DND-41 (cell line): ENCODE results near the gene CYP11A1.
A peak's percentile ranks its signal among the peaks of the same experiment; 100 is the strongest.

Source experiments
- ATAC-seq: fragments of 200-7000 bp; cut with Tn5 transposase; 3 replicates; pipeline ENCODE4 v1.9.1; 2021; ENCODE audit warnings: low read depth; ENCODE audit not compliant: insufficient read depth
- DNase-seq: peaks from one replicate; pipeline ENCODE4 v3.0.0-alpha.2; 2020
- H2AFZ ChIP-seq: 2 replicates; pipeline ENCODE4 v1.6.0; 2012; ENCODE audit warnings: low read depth, low read length
- H3K27ac ChIP-seq: 2 replicates; pipeline ENCODE4 v1.5.1; 2012; ENCODE audit warnings: low read length, inconsistent platforms
- H3K27me3 ChIP-seq: fragments of 200-600 bp; sonication (generic); 2 replicates; pipeline ENCODE4 v1.6.0; 2012; ENCODE audit warnings: low read length, mild to moderate bottlenecking, inconsistent platforms; ENCODE audit not compliant: insufficient read depth, poor library complexity
- H3K36me3 ChIP-seq: 2 replicates; pipeline ENCODE4 v1.5.1; 2012; ENCODE audit warnings: low read length, inconsistent platforms; ENCODE audit not compliant: insufficient read depth
- H3K4me1 ChIP-seq: 2 replicates; pipeline ENCODE4 v1.5.1; 2012; ENCODE audit warnings: mild to moderate bottlenecking, low read length; ENCODE audit not compliant: insufficient read depth
- H3K4me2 ChIP-seq: 2 replicates; pipeline ENCODE4 v1.6.0; 2012; ENCODE audit warnings: mild to moderate bottlenecking, moderate library complexity, low read length, inconsistent platforms; ENCODE audit not compliant: insufficient read depth
- H3K4me3 ChIP-seq, 2 experiments: fragments of 200-600 bp in 1 of 2; shearing (Covaris generic) in 1 of 2; 2 replicates each; pipeline ENCODE4 v1.5.1; 2012 to 2016; ENCODE audit warnings: inconsistent platforms in 2 of 2, low read length in 2 of 2, mild to moderate bottlenecking in 2 of 2, low read depth in 1 of 2, moderate library complexity in 1 of 2
- H3K79me2 ChIP-seq: 2 replicates; pipeline ENCODE4 v1.6.0; 2012; ENCODE audit warnings: low read length, inconsistent platforms; ENCODE audit not compliant: insufficient read depth
- H3K9ac ChIP-seq: 2 replicates; pipeline ENCODE4 v1.6.0; 2012; ENCODE audit warnings: low read depth, mild to moderate bottlenecking, inconsistent platforms, low read length, moderate library complexity
- H3K9me3 ChIP-seq: 2 replicates; pipeline ENCODE4 v1.5.1; 2012; ENCODE audit warnings: low read length, moderate library complexity, mild to moderate bottlenecking, inconsistent platforms; ENCODE audit not compliant: insufficient read depth, severe bottlenecking
- H4K20me1 ChIP-seq: 2 replicates; pipeline ENCODE4 v1.6.0; 2012; ENCODE audit warnings: low read length; ENCODE audit not compliant: insufficient read depth
- EZH2 ChIP-seq: IDR thresholded peaks from 3 replicates; pipeline ENCODE4 v1.6.1; 2012; ENCODE audit warnings: borderline replicate concordance, low read depth, mild to moderate bottlenecking, moderate library complexity, low read length, inconsistent platforms; ENCODE audit not compliant: severe bottlenecking
- TF ChIP-seq, protein P1 (sequence below): IDR thresholded peaks from 2 replicates; pipeline ENCODE4 v1.5.1; 2012; ENCODE audit warnings: borderline replicate concordance, low read length, moderate library complexity, mild to moderate bottlenecking; ENCODE audit not compliant: poor library complexity, severe bottlenecking; ENCODE audit errors: extremely low read depth

Gene CYP11A1

DNA sequence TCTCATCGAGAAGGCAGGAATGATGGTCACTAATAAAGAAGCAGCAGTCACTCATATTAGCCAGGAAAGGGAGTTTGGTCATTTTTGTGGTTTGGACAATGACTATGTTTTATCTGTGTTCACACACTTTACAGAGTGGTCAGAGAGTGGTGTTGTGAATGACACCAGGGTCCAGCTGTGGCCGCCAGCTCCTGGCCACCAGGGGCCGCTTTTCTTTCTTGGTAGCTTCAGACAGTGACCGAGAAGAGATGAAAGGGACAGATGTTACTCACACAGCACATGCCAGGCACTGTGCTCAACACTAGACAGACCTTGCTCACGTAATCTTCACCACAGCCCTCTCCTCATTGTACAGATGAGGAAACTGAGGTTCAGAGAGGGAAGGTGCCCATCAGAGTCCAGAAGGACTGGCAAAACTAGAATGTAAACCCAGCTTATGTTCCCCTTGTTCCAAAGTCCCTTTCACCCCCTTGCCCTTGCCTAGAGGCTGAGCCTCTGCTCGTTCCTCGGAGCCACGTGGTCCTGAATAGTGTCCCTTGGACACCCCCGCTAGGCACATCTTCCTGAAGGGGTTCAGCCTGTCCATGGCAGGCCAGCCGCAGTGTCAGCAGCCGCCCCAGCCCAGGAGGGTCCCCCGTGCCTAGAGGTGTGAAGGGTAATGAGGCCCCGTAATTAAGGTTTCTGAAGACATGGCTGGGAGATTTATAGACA, 55.6 kb downstream of the CYP11A1 start:
- Histone ChIP-seq H3K36me3 (no peaks in the 10 kb centered on the region), H2AFZ (no peak overlapping the region), H3K4me1 (no peaks in the 10 kb centered on the region), H3K27ac (no peak overlapping the region), H3K27me3 (no peaks in the 10 kb centered on the region), H3K79me2 (no peaks in the 10 kb centered on the region), H3K4me3 (no peak overlapping the region), H3K9me3 (no peaks in the 10 kb centered on the region), H3K9ac (no peak overlapping the region), H4K20me1 (peaks cover 3% of the 10 kb centered on the region; the same call in 1 of the 2 replicates), H3K4me2 (no peak overlapping the region)
- no peak for ATAC-seq
- no peak for DNase-seq
- TF ChIP-seq, protein P1, sequence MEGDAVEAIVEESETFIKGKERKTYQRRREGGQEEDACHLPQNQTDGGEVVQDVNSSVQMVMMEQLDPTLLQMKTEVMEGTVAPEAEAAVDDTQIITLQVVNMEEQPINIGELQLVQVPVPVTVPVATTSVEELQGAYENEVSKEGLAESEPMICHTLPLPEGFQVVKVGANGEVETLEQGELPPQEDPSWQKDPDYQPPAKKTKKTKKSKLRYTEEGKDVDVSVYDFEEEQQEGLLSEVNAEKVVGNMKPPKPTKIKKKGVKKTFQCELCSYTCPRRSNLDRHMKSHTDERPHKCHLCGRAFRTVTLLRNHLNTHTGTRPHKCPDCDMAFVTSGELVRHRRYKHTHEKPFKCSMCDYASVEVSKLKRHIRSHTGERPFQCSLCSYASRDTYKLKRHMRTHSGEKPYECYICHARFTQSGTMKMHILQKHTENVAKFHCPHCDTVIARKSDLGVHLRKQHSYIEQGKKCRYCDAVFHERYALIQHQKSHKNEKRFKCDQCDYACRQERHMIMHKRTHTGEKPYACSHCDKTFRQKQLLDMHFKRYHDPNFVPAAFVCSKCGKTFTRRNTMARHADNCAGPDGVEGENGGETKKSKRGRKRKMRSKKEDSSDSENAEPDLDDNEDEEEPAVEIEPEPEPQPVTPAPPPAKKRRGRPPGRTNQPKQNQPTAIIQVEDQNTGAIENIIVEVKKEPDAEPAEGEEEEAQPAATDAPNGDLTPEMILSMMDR, result peak; percentile 3
- no peak for TF ChIP-seq EZH2

DNA sequence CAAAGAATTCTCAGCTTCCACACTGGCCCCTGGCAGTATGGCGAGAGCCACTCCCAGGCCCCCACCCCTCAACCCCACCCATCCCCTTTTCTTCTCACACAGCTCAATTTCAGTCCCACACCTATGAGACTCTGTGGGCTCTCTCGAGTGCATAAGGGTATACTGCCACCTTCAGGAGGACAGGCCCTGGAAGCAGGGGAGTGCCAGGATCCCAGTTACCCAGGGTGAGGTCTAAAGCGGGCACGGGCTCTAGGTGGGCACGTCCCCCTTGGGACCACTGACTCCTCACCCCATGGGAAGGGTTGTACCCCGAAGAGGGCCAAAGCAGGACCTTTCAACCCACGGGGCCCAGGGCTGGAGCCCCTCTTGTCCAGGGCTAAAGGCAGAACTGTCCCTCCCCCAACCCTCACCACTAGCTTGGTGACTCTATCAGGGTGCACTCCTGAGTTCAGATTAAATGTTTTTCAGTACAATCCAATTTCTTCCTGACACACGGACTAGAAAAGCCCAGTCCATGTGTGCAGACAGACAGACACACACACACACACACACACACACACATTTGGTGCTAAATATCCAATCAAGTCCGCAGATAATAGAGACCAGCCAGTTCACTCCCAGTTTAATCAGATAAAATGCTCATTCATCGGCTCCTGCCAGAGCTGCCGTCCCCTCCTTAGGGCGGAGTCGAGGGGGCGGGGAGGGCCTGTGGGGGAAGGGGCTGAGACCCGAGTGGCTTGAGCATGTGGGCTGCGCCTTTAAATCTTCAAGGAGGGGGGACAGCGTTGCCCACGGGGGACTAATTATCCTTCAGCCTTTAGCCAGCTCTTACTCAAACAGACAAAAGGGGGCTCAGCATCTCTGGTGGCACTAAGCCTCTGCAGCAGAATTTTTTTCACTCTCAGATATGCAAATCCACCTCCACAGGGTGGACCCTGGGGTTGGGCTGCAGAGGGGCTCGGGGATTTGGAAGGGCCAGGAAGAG, 59.3 kb downstream of the CYP11A1 start:
- DNase-seq (peak; percentile 36), ATAC-seq (peak; percentile 64; the same call in 2 of the 3 replicates)
- no peak overlapping the region for H3K4me2 ChIP-seq
- no peaks in the 10 kb centered on the region for H3K36me3 ChIP-seq
- H3K9ac ChIP-seq, result no peak overlapping the region
- TF ChIP-seq EZH2, result no peak
- TF ChIP-seq, protein P1, result peak; percentile 67
- H3K27ac ChIP-seq, result no peak overlapping the region
- H4K20me1 ChIP-seq, result peaks cover 3% of the 10 kb centered on the region; the same call in 1 of the 2 replicates
- H3K4me1 ChIP-seq, result no peaks in the 10 kb centered on the region
- no peak overlapping the region for H2AFZ ChIP-seq
- no peaks in the 10 kb centered on the region for H3K9me3 ChIP-seq
- H3K79me2 ChIP-seq, result no peaks in the 10 kb centered on the region
- H3K4me3 ChIP-seq, result no peak overlapping the region
- no peaks in the 10 kb centered on the region for H3K27me3 ChIP-seq

DNA sequence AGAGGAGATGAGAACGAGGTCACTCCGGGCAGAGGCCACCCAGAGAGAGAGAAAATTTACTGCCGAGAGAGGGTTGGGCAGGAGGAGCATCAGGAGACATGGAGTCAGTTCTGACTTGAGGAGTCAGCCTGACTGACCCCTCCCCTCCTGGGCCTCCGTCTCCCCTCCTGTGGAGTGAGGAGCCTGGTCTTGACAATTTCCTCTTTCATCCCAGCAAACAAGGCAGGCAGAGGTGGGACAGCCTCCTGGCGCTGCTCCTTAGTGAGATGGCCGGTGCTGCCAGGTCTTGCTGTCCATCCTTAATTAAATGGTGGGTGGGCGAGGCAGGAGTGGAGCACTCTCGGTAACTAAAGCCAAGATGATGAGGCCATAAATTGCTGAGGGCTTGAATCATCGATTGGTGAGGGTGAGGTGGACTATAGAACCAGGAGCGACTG, 60.6 kb downstream of the CYP11A1 start:
- Histone ChIP-seq H3K27me3 (no peaks in the 10 kb centered on the region), H3K27ac (no peak overlapping the region)
- no peak for ATAC-seq

More for the DNA sequence above, 60.6 kb downstream of the CYP11A1 start:
- H3K9me3 ChIP-seq, result no peaks in the 10 kb centered on the region
- H4K20me1 ChIP-seq, result peaks cover 5% of the 10 kb centered on the region; the same call in 1 of the 2 replicates
- no peaks in the 10 kb centered on the region for H3K79me2 ChIP-seq
- DNase-seq, result no peak
- H3K4me3 ChIP-seq, result no peak overlapping the region
- no peak overlapping the region for H3K4me2 ChIP-seq
- H3K4me1 ChIP-seq, result no peaks in the 10 kb centered on the region
- TF ChIP-seq, protein P1, result no peak
- TF ChIP-seq EZH2, result no peak
- H3K36me3 ChIP-seq, result no peaks in the 10 kb centered on the region
- no peak overlapping the region for H3K9ac ChIP-seq
- H2AFZ ChIP-seq, result no peak overlapping the region
